GM18507 (cell line): Measurements from ENCODE around the gene ZRANB2.

Experiments
- DNase-seq: peaks from one replicate; pipeline ENCODE4 v3.0.0; 2011; ENCODE audit warnings: low read depth; ENCODE audit not compliant: insufficient read length; ENCODE audit errors: extremely low spot score
- FAIRE-seq: peaks from 2 replicates; lab custom pipeline; 2011; peaks lifted over from hg19 to GRCh38; lab: Jason Lieb, UNC

ZRANB2 gene

GRCh38 chr1:71072273-71072672, 8.6 kb downstream of the ZRANB2 start:
- no peak for FAIRE-seq
- DNase-seq = no peak

- FAIRE-seq = no peak
- no peak for DNase-seq
Measured at GRCh38 chr1:71071720-71072119, 9.1 kb downstream of the ZRANB2 start.

GRCh38 chr1:71068325-71069240, 12.3 kb downstream of the ZRANB2 start:
- DNase-seq (no peak), FAIRE-seq (no peak)

GRCh38 chr1:71054791-71055190, 26.0 kb downstream of the ZRANB2 start:
- FAIRE-seq (no peak), DNase-seq (no peak)

- FAIRE-seq = no peak
- DNase-seq = no peak
Measured at GRCh38 chr1:71054281-71054731, 26.5 kb downstream of the ZRANB2 start.

GRCh38 chr1:71053758-71054157, 27.1 kb downstream of the ZRANB2 start:
- FAIRE-seq (no peak), DNase-seq (no peak)

GRCh38 chr1:71053146-71053545, 27.7 kb downstream of the ZRANB2 start:
- no peak for FAIRE-seq
- DNase-seq = no peak

GRCh38 chr1:71049951-71050598, 30.8 kb downstream of the ZRANB2 start:
- DNase-seq (no peak), FAIRE-seq (peak; percentile 75)

GRCh38 chr1:71047635-71048607, 32.9 kb downstream of the ZRANB2 start, which contains the start of gene PTGER3:
Gene PTGER3 (minus strand): TSS chr1:71047816. CDS start chr1:71047577, 239 bp downstream.
- DNase-seq (no peak), FAIRE-seq (no peak)

GRCh38 chr1:71046891-71047634, 33.8 kb downstream of the ZRANB2 start:
- FAIRE-seq = no peak
- no peak for DNase-seq

GRCh38 chr1:71045463-71046028, 35.3 kb downstream of the ZRANB2 start:
- FAIRE-seq = no peak

GRCh38 chr1:71044833-71045232, 36.0 kb downstream of the ZRANB2 start:
- FAIRE-seq = no peak
- DNase-seq = no peak

More at GRCh38 chr1:71045463-71046028, 35.3 kb downstream of the ZRANB2 start:
- no peak for DNase-seq

GRCh38 chr1:71043065-71043464, 37.8 kb downstream of the ZRANB2 start:
- FAIRE-seq (no peak), DNase-seq (no peak)

- no peak for FAIRE-seq
- no peak for DNase-seq
Measured at GRCh38 chr1:71041806-71042205, 39.0 kb downstream of the ZRANB2 start.

- DNase-seq (no peak), FAIRE-seq (no peak)
Measured at GRCh38 chr1:71039661-71040262, 41.1 kb downstream of the ZRANB2 start.

GRCh38 chr1:71038942-71039341, 41.9 kb downstream of the ZRANB2 start:
- FAIRE-seq (no peak), DNase-seq (no peak)

- no peak for FAIRE-seq
Measured at GRCh38 chr1:71037829-71038620, 42.8 kb downstream of the ZRANB2 start.

More at GRCh38 chr1:71037829-71038620, 42.8 kb downstream of the ZRANB2 start:
- no peak for DNase-seq
